Spleen (tissue), 11 donors: ENCODE data around the gene ABCA2. TPM values are rescaled to one million over a fixed set of nuclear protein-coding genes. Genes with fewer than 3 reads are reported as not detected.
A peak's percentile ranks its signal among the peaks of the same experiment; 100 is the strongest.

ENCODE experiments used
- DNase-seq: peaks from one replicate; pipeline ENCODE4 v3.0.0-alpha.2; 2020
- H3K27ac ChIP-seq, 8 donors: fragments of 200-600 bp; sonication (generic) in 7 of 8; 1 replicate in 4 of 8; 2 replicates in 4 of 8; pipeline versions ENCODE4 v1.5.0 to v1.8.0; 2016 to 2021; ENCODE audit warnings: inconsistent platforms in 4 of 8, mild to moderate bottlenecking in 4 of 8, moderate library complexity in 1 of 8
- H3K27me3 ChIP-seq, 7 donors: fragments of 200-600 bp; sonication (generic) in 6 of 7; replicated peaks in 1 of 7; 1 replicate in 4 of 7; 2 replicates in 3 of 7; pipeline versions ENCODE4 v1.5.0 to v1.8.0; 2016 to 2021; ENCODE audit warnings: inconsistent platforms in 3 of 7, mild to moderate bottlenecking in 1 of 7
- H3K36me3 ChIP-seq, 6 donors: fragments of 200-600 bp; sonication (generic) in 5 of 6; 1 replicate in 4 of 6; 2 replicates in 2 of 6; pipeline versions ENCODE4 v1.5.0 to v1.8.0; 2016 to 2021; ENCODE audit warnings: inconsistent platforms in 2 of 6
- H3K4me1 ChIP-seq, 6 donors: fragments of 200-600 bp; sonication (generic) in 5 of 6; 1 replicate in 3 of 6; 2 replicates in 3 of 6; pipeline versions ENCODE4 v1.5.0 to v1.8.0; 2016 to 2021; ENCODE audit warnings: inconsistent platforms in 3 of 6
- H3K4me3 ChIP-seq, 8 donors: fragments of 200-600 bp; sonication (generic) in 7 of 8; 1 replicate in 4 of 8; 2 replicates in 4 of 8; pipeline versions ENCODE4 v1.5.0 to v1.8.0; 2016 to 2021; ENCODE audit warnings: inconsistent platforms in 4 of 8, mild to moderate bottlenecking in 4 of 8, moderate library complexity in 2 of 8
- H3K9me3 ChIP-seq, 8 donors: fragments of 200-600 bp; sonication (generic) in 7 of 8; 1 replicate in 4 of 8; 2 replicates in 4 of 8; pipeline versions ENCODE4 v1.5.0 to v1.8.0; 2016 to 2021; ENCODE audit warnings: inconsistent platforms in 4 of 8
- POLR2A ChIP-seq, 3 donors: fragments of 450-650 bp; IDR thresholded peaks; one replicate each; pipeline ENCODE4 v1.5.1; 2017; ENCODE audit warnings: antibody characterized with exemption in 3 of 3, mild to moderate bottlenecking in 1 of 3
- POLR2AphosphoS5 ChIP-seq, 3 donors: sonication (generic); formaldehyde crosslinking; IDR thresholded peaks; one replicate each; pipeline ENCODE4 v1.5.1; 2017; ENCODE audit warnings: antibody characterized with exemption in 3 of 3
- WGBS, 5 donors: extraction: QIAGEN DNeasy Blood & Tissue Kit in 3 of 5; methylation state at CpG; one replicate each; pipeline versions ENCODE4 v1.1.5 to v1.1.7; 2013 to 2018; 5-methylcytosine and 5-hydroxymethylcytosine counted together
- intact Hi-C: fragments of 100-400 bp; cut with DNase I; formaldehyde crosslinking; loops from one replicate; pipeline ENCODE4 v1.15.0; 2023; ENCODE audit warnings: low total_unique reads
- polyA plus RNA-seq, 3 donors: library from polyadenylated mRNA; stranded (reverse); fragments of 200-250 nt; gene quantifications; one replicate each; pipeline ENCODE4 v1.2.1, GENCODE V29; 2013
- total RNA-seq, 7 donors: library from RNA; depleted of rRNA in 3 of 7; stranded (reverse); fragments of >200 nt in 3 of 7; fragmentation: NEBNext Ultra II Directional in 4 of 7; extraction: Animal tissue kit (Norgen Biotek cat#: 25700) in 4 of 7; gene quantifications; one replicate each; pipeline versions ENCODE4 v1.1.0 to v1.2.1, GENCODE V29; 2016 to 2021
- TF ChIP-seq, protein P1 (sequence below), 11 experiments: fragments of 200-600 bp in 7 of 11; fragments of 450-650 bp in 4 of 11; sonication (generic) in 4 of 11; IDR thresholded peaks in 8 of 11; conservative IDR thresholded peaks in 3 of 11; 1 replicate in 7 of 11; 2 replicates in 4 of 11; pipeline versions ENCODE4 v1.4.0 to v1.8.0; 2016 to 2021; ENCODE audit warnings: antibody characterized with exemption in 11 of 11, inconsistent platforms in 4 of 11, mild to moderate bottlenecking in 1 of 11
- donor health status: healthy with polysubstance abuse.
- donor health status: DM: no; HTN: no; CAD: no; lungs with moderate emphysema.
- donor health status: DM: no; HTN: no; CAD: no.
- donor health status: Bipolar disorder and iron deficiency.
- donor health status: healthy.
- donor health status: DM: no; HTN: no; CAD: no.
- donor health status: DM: yes; HTN: yes; CAD: no.

Gene ABCA2
- total and polyA plus RNA-seq, 10 donors, result 11.9 to 97.5 (median 53.2) TPM

DNA sequence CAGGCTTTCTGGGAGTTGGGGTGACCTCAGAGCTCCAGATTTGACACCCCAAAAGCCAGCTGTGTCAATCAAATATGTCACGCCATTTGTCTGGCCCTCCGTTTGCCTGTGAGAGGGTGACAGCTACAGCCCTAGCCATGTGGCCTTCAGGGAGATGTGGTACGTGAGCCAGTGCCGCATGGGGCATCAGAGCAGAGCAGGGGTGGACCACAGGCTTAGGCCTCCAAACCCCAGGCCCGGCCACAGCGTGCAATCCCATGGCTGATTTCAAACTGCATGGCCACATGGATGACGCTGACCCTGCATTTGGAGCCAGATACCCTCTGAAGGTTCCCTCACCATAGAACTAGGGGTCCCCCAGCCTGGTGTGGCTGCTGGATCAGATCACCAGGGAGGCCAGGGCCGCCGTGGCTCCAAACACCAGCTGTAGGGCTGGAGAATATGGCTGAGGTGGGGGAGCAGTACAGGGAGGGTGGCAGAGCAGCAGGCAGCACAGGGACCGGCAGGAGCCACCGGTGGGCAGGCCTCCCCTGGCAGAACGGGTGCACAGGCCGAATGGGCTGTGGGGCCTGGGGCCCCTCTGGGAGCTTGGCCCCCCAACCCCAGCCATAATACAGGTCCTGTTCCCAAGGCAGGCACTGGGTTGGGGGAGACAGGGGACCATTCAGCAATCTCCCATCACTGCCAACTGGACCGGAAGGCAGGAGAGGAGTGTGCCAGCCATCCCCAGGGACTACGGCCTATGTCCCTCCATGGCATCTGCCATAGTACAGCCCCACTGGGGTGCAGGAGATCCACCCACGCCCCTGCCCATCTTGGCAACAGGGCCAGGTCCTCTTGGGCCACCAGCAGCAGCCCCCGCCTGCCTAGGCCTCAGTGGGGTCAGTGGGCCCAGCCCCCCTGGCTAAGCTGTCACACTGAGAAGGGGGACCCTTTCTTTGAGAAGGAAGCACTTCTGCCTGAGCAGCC, 40.8 kb upstream of the ABCA2 start:
- TF ChIP-seq POLR2A (IDR thresholded peaks at IDR 0.05), result no peak
- no peak for TF ChIP-seq POLR2AphosphoS5 (IDR thresholded peaks at IDR 0.05)
- TF ChIP-seq, protein P1, sequence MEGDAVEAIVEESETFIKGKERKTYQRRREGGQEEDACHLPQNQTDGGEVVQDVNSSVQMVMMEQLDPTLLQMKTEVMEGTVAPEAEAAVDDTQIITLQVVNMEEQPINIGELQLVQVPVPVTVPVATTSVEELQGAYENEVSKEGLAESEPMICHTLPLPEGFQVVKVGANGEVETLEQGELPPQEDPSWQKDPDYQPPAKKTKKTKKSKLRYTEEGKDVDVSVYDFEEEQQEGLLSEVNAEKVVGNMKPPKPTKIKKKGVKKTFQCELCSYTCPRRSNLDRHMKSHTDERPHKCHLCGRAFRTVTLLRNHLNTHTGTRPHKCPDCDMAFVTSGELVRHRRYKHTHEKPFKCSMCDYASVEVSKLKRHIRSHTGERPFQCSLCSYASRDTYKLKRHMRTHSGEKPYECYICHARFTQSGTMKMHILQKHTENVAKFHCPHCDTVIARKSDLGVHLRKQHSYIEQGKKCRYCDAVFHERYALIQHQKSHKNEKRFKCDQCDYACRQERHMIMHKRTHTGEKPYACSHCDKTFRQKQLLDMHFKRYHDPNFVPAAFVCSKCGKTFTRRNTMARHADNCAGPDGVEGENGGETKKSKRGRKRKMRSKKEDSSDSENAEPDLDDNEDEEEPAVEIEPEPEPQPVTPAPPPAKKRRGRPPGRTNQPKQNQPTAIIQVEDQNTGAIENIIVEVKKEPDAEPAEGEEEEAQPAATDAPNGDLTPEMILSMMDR (IDR thresholded peaks at IDR 0.05 in 8 of 11, conservative IDR thresholded peaks at IDR 0.05 in 3 of 11), result no peak
- peak; percentile 78 for DNase-seq
- H3K27ac ChIP-seq, result no peak overlapping the region
- WGBS, 5 donors, result 83 to 95% (median 92%) methylated on average over 10 to 17 of the region's 17 CpGs
- H3K27me3 ChIP-seq, result peaks cover 0 to 22% (median 7%) of the 10 kb centered on the region in 7 donors
- intact Hi-C loops, result loop anchor here (10.0 kb wide), 1 partner anchor 284 kb away; no protein-coding TSS in a partner anchor
- peak overlapping the region in 4 of 8 donors; percentile 1 to 84 (median 37) for H3K4me3 ChIP-seq
- peaks cover 9 to 76% (median 38%) of the 10 kb centered on the region in 6 donors for H3K4me1 ChIP-seq
- H3K9me3 ChIP-seq, result no peaks in the 10 kb centered on the region
- H3K36me3 ChIP-seq, result peaks cover 0 to 5% (median 0%) of the 10 kb centered on the region in 6 donors

DNA sequence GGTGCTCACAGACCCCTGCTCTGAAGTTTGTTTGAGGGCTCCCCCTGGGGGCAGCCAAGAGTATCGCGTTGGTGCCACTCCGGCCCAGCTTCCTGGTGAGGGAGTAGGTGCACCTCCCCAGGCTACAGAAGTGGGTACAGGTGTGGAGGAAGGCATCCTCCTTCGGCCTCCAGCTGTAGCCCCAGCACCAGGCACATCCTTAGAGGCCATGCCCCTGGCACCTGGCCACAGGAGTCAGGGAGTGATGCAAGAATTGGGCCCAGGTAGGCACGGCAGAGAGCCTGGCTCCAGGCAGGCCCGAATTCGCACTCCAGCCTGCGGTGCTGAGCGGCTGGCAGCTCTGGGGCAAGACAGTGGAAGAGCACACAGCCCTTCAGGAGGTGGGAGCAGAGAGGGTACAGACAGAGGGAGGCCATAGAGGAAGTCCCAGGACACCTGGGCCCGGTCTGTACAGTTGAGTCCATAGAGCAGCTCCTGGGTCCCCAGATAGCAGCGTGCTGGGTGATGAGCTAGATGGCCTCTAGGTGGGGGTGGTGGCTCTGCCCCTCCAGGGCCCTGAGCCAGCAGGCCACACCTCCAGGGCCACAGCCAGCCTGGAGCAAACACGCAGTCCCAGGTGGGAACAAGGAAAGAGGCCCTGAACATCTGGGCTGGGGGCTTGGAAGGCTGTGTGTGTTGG, 40.0 kb upstream of the ABCA2 start:
- TF ChIP-seq, protein P1 (IDR thresholded peaks at IDR 0.05 in 8 of 11, conservative IDR thresholded peaks at IDR 0.05 in 3 of 11), result peak; percentile 72 to 94 (median 85)
- no peak for TF ChIP-seq POLR2AphosphoS5 (IDR thresholded peaks at IDR 0.05)
- 56 to 59% (median 57%) methylated on average over 12 of the region's 12 CpGs for WGBS, 5 donors
- Histone ChIP-seq H3K27ac (no peak overlapping the region), H3K36me3 (peaks cover 0 to 5% (median 0%) of the 10 kb centered on the region in 6 donors), H3K9me3 (no peaks in the 10 kb centered on the region), H3K4me3 (no peak overlapping the region), H3K4me1 (peaks cover 9 to 72% (median 39%) of the 10 kb centered on the region in 6 donors), H3K27me3 (peaks cover 0 to 22% (median 7%) of the 10 kb centered on the region in 7 donors)
- intact Hi-C loops, result loop anchor here (10.0 kb wide), 1 partner anchor 283 kb away; no protein-coding TSS in a partner anchor
- DNase-seq, result peak; percentile 95

DNA sequence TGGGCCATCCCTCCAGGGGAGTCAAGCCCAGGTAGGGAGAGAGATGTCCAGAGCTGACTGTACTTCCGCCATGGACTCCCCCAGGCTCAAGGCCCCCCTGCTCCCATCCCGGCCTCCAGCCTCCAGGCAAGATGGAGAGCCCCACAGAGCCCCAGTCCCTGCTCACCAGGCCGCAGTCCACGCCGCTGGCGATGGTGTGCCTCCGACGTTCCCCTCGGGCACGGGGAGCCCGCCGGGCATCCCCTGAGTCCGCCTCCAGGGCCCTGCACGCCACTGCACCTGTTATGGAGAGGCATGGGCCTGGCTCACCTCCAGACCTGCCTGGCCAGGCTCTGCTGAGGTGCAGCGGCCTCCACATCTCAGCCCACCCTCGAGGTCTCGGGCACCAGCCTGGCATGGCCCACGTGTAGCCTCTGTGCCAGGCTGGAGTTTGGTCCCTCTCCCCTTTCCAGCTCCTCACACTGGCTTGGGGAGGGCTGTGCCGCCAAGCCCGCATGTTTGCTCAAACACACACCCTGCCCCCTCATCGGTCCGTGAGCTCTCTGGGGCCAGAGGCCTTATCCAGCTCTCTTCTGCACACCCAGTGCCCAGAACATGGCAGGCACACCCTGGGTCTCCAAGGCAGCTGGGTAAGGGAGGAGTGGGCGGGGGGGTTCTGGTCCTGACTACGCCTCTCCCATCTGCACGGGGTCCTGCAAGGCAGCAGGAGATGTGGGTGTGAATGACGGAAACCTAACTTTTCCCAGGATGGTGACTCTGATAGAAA, 38.2 kb upstream of the ABCA2 start:
- H3K27ac ChIP-seq, result no peak overlapping the region
- 91 to 98% (median 96%) methylated on average over 18 to 26 of the region's 26 CpGs for WGBS, 5 donors
- intact Hi-C loops, result loop anchor here (10.0 kb wide), 1 partner anchor 281 kb away; no protein-coding TSS in a partner anchor
- H3K36me3 ChIP-seq, result peaks cover 0 to 5% (median 0%) of the 10 kb centered on the region in 6 donors
- no peak for TF ChIP-seq POLR2AphosphoS5 (IDR thresholded peaks at IDR 0.05)
- TF ChIP-seq, protein P1 (IDR thresholded peaks at IDR 0.05 in 8 of 11, conservative IDR thresholded peaks at IDR 0.05 in 3 of 11), result peak in 1 of 11 experiments; percentile 9
- H3K4me1 ChIP-seq, result peaks cover 9 to 55% (median 37%) of the 10 kb centered on the region in 6 donors
- no peaks in the 10 kb centered on the region for H3K9me3 ChIP-seq
- H3K27me3 ChIP-seq, result peaks cover 0 to 22% (median 7%) of the 10 kb centered on the region in 7 donors
- H3K4me3 ChIP-seq, result no peak overlapping the region
- DNase-seq, result no peak
